GM12872 (cell line): Measurements from ENCODE around the gene JAZF1.

Source experiments
- TF ChIP-seq, protein P1 (sequence below): IDR thresholded peaks from 3 replicates; pipeline ENCODE4 v1.5.1; 2011; ENCODE audit warnings: low read depth, mild to moderate bottlenecking, low read length, moderate library complexity; ENCODE audit not compliant: insufficient read depth

JAZF1 gene

DNA sequence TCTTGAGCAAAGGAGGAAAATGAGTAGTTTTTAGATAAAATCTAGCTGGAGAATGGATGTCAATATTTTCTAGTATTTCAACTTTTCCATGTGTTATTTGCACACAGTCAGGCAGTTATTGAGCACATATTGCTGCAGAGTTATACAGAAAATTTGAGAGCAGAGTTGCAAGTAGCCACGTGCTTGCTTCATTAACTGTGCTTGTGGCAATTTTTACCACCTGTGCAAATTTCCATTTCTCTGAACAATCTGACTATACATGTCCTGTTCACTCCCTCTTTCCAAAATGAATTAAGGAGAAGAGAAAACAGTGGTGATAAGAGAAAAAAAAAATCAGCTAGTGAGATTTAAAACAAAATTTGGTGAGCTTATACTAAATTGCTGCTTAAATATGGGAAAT lies 262.1 kb downstream of the JAZF1 start:
- TF ChIP-seq, protein P1, sequence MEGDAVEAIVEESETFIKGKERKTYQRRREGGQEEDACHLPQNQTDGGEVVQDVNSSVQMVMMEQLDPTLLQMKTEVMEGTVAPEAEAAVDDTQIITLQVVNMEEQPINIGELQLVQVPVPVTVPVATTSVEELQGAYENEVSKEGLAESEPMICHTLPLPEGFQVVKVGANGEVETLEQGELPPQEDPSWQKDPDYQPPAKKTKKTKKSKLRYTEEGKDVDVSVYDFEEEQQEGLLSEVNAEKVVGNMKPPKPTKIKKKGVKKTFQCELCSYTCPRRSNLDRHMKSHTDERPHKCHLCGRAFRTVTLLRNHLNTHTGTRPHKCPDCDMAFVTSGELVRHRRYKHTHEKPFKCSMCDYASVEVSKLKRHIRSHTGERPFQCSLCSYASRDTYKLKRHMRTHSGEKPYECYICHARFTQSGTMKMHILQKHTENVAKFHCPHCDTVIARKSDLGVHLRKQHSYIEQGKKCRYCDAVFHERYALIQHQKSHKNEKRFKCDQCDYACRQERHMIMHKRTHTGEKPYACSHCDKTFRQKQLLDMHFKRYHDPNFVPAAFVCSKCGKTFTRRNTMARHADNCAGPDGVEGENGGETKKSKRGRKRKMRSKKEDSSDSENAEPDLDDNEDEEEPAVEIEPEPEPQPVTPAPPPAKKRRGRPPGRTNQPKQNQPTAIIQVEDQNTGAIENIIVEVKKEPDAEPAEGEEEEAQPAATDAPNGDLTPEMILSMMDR: no peak

DNA sequence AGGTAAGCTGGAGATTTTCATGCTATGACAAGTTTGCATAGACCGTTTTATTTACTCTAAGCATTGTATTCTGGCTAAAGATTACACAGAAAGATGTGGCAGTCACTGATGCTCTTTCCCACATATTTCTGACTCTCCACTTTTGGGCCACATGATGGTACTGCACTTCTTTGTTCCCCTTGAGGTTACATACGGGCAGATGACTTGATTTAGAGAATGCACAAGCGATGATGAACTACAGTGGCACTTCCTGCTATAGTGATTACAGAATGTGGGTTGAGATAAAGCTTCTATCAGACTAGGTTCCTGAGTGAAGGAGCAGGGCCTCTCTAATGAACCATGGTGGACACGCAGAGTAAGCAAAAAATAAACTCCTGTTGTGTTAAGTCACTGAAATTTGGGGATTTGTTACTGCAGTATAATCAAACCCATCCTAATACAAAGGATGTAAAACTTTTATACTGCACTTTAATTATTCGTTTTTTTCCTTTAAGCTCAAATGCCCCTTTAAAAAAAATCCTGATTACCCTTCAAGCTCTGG lies 262.8 kb downstream of the JAZF1 start:
- TF ChIP-seq, protein P1: no peak

DNA sequence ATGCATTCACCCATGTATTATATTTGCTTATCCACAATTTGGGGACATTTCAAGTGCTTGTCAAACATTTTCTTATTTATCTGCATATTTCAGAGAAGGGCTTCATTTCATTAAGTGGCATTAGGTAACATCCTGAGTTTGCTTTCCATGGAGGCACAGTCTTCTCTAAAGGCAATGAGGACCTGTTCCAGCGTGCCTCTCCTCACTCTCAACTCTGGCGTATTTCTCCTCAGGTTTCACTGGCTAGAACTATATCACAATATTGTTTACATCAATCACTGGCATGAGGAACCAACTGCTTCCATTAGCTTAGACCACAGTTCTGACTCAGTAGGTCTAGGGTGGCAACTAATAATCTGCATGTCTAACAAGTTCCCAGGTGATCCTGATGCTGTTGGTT lies 263.5 kb downstream of the JAZF1 start:
- TF ChIP-seq, protein P1: no peak

DNA sequence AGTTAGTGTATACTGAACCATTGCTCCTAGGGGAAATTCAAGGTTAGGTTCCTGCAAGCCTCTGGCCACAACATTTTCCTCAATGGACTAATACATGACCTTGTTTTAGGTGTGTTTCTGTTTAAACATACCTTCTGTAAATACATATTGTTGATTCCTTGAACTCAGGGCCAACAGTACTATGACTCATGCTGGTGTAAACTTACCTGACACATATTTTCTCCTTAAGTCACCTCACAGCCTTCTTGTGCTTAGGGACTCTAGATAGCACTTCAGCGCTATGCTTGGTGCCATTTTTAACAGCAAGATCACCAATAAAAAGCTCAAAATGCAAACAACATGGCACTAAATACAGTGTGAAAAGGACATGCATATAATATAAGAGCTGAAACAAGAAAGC lies 264.2 kb downstream of the JAZF1 start:
- TF ChIP-seq, protein P1: no peak

DNA sequence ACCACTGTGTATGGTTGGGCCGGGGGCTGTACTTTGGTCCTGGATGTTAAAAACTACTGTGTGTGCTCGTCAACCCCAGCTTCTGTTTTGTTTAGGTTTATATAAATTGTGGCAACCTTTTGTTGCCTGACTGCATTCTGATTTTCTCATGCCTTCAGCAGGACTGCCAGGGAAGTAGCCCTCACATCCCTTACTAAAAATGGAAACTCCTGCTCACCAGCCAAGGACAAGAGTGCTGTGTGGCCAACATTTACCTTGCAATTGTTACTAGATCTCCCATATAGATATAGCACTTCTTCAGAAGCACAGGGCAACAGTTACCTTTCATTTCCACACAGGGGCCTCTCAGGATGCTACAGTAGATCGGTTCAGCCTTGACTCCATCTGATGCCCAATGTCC lies 266.2 kb downstream of the JAZF1 start:
- TF ChIP-seq, protein P1: no peak

DNA sequence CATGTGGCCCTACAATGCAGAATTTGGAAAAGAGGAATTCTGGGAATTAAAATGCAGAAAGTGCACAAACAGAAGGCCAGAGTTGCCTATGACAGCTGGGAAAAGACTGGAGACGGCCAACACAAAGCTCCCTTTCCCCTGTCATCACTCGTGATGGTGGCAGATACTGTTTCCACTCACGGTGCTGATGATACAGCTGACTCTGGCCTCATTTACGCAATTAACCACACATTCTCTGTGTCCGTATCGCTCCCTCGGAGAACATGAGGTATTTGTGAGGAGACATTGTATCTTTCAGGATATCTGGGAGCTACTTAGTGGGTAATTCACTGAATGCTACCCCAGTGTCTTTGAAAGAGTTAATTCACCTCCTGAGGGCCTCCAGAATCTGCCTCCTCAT lies 267.8 kb downstream of the JAZF1 start:
- TF ChIP-seq, protein P1: no peak

DNA sequence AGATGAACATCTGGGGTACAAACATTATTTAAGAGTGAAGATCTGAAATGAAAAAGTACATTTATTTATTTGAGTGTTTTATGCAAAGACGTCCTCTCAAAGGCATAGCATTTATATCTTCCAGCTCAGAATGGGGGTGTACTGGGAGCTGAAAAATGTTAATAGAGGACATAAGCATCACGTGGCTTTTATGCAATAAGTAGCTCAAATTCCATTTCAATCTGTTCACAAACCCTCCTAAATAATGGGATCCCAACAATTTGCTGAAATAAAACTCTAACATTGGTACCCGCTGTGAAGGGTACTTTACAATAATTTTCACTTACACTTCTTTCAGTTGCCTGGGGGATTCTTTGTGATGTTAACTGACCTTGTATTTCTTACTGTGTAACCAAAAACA lies 268.7 kb downstream of the JAZF1 start:
- TF ChIP-seq, protein P1: no peak

DNA sequence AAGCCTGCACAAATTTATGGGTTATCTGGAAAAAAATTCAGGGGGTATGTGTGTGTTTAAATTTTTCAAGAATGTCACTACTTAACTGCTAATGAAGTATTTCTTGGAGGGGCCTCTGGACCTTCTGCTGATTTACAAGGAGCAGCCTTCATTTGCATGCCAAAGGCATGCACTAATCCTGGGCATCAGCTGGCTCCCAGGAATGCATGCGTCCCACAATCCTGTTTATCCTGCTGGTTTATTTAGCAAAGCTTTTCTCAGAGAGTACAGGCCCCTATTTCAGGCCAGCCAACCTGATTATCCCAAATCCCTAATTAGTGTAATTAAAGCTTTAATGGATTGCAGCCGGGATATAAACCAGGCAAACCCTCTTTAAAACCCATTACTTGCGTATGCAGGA lies 270.3 kb downstream of the JAZF1 start:
- TF ChIP-seq, protein P1: no peak
